Measurements from ENCODE around the gene RTBDN.

DNA sequence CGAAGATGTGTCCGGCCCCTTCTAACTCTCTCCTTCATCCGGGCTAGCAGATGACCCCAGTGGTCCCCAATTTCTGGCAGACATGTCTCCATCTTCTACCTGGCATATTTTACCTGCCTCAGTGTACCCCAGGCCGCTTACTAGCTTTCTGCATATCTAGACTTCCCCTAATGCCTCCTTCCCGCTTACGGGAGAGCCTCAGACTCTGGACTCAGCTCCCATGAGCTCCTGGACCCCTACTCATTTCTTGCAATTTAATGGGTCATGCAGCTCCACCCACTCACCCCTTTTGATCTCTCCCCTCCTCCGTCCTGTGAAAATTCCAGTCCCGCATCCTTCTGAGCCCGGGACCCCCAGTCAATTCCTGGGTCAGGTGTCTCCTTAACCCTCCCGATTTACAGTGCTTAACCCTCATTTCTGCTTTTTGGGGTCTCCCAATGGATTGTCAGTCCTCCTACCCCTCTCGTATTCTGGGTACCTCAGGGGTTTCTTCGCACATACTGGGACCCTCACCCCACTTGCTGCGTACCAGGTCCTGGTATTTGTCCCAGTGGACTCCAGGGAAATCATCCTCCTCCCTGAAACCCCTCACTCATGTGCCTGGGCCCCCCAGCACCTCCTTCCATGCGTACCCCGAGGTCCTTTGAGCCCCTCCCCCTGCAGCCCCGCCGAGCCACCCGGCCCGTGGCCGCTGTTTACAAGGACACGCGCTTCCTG, 43.6 kb downstream of the RTBDN start:
- TF ChIP-seq, protein P1, sequence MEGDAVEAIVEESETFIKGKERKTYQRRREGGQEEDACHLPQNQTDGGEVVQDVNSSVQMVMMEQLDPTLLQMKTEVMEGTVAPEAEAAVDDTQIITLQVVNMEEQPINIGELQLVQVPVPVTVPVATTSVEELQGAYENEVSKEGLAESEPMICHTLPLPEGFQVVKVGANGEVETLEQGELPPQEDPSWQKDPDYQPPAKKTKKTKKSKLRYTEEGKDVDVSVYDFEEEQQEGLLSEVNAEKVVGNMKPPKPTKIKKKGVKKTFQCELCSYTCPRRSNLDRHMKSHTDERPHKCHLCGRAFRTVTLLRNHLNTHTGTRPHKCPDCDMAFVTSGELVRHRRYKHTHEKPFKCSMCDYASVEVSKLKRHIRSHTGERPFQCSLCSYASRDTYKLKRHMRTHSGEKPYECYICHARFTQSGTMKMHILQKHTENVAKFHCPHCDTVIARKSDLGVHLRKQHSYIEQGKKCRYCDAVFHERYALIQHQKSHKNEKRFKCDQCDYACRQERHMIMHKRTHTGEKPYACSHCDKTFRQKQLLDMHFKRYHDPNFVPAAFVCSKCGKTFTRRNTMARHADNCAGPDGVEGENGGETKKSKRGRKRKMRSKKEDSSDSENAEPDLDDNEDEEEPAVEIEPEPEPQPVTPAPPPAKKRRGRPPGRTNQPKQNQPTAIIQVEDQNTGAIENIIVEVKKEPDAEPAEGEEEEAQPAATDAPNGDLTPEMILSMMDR (IDR thresholded peaks at IDR 0.05 in 4 of 5, conservative IDR thresholded peaks at IDR 0.05 in 1 of 5): no peak
- TF ChIP-seq POLR2A (IDR thresholded peaks at IDR 0.05): no peak

Measured in gastrocnemius medialis (tissue), 4 donors.